CD4-positive, alpha-beta T cell (primary cell): ENCODE results near the gene GDPD5. TPM values are rescaled to one million over a fixed set of nuclear protein-coding genes. Genes with fewer than 3 reads are reported as not detected.

Experiments used
- ATAC-seq: fragments of 200-7000 bp; cut with Tn5 transposase; one replicate; pipeline ENCODE4 v1.10.0; 2022; ENCODE audit warnings: mild to moderate bottlenecking; ENCODE audit not compliant: poor library complexity
- CTCF ChIA-PET: fragments of 350-600 bp; sonication (Branson Sonifier 250); formaldehyde crosslinking; loops from one replicate; lab custom pipeline; 2021; ENCODE audit warnings: antibody characterized with exemption, inconsistent platforms; lab: Charles Lee
- POLR2A ChIA-PET: fragments of 350-600 bp; sonication (Branson Sonifier 250); formaldehyde crosslinking; loops from one replicate; lab custom pipeline; 2021; ENCODE audit warnings: antibody characterized with exemption, inconsistent platforms; lab: Charles Lee
- DNase-seq, 14 experiments: peaks; one replicate each; pipeline ENCODE4 v3.0.0-alpha.2; 2013 to 2020; ENCODE audit warnings: mixed read lengths in 2 of 14
- H3K27ac ChIP-seq, 2 donors: one replicate each; pipeline versions ENCODE4 v1.5.1 to v1.7.0; 2013; ENCODE audit warnings: low read length in 2 of 2, low read depth in 1 of 2, mild to moderate bottlenecking in 1 of 2
- H3K27me3 ChIP-seq, 2 experiments: 1 replicate in 1 of 2; 2 replicates in 1 of 2; pipeline versions ENCODE4 v1.6.1 to v1.7.0; 2013; ENCODE audit warnings: low read length in 2 of 2, control low read depth in 1 of 2, mild to moderate bottlenecking in 1 of 2, moderate library complexity in 1 of 2; ENCODE audit not compliant: insufficient read depth in 2 of 2, control insufficient read depth in 1 of 2
- H3K36me3 ChIP-seq: one replicate; pipeline ENCODE4 v1.6.1; 2013; ENCODE audit warnings: low read length, control low read depth; ENCODE audit not compliant: insufficient read depth
- H3K4me1 ChIP-seq: one replicate; pipeline ENCODE4 v1.6.1; 2013; ENCODE audit warnings: low read length, control low read depth; ENCODE audit not compliant: insufficient read depth
- H3K4me3 ChIP-seq: one replicate; pipeline ENCODE4 v1.5.1; 2013; ENCODE audit warnings: mild to moderate bottlenecking, low read length, moderate library complexity
- H3K9me3 ChIP-seq, 2 experiments: 1 replicate in 1 of 2; 2 replicates in 1 of 2; pipeline versions ENCODE4 v1.6.1 to v1.7.0; 2013; ENCODE audit warnings: low read length in 2 of 2, mild to moderate bottlenecking in 2 of 2, control low read depth in 1 of 2, moderate library complexity in 1 of 2; ENCODE audit not compliant: control insufficient read depth in 1 of 2, insufficient read depth in 1 of 2
- H3K27ac Mint-ChIP-seq: one replicate; pipeline ENCODE4 v1.8.0; 2020; ENCODE audit warnings: mixed read lengths
- H3K27me3 Mint-ChIP-seq: one replicate; pipeline ENCODE4 v1.8.0; 2021; ENCODE audit warnings: mixed read lengths
- H3K36me3 Mint-ChIP-seq: one replicate; pipeline ENCODE4 v1.8.0; 2021; ENCODE audit warnings: low read depth, mixed read lengths
- H3K4me1 Mint-ChIP-seq: one replicate; pipeline ENCODE4 v1.8.0; 2021; ENCODE audit warnings: low read depth, mixed read lengths
- H3K4me3 Mint-ChIP-seq: one replicate; pipeline ENCODE4 v1.8.0; 2020; ENCODE audit warnings: mild to moderate bottlenecking, mixed read lengths
- H3K9me3 Mint-ChIP-seq: one replicate; pipeline ENCODE4 v1.8.0; 2020; ENCODE audit warnings: mixed read lengths
- intact Hi-C, 2 experiments: fragments of 100-400 bp; cut with DNase I in 1 of 2; cut with micrococcal nuclease in 1 of 2; formaldehyde crosslinking; loops; one replicate each; pipeline versions ENCODE4 v1.15.1 to v1.9.0; 2023 to 2025; cut with DNase I, micrococcal nuclease
- total RNA-seq, 174 experiments: library from RNA in 2 of 174; stranded (reverse) in 2 of 174; gene quantifications; one replicate each; pipeline ENCODE4 v1.2.3 and lab custom pipeline; 2021 to 2026
- TF ChIP-seq, protein P1 (sequence below): fragments of 200-600 bp; IDR thresholded peaks from one replicate; pipeline ENCODE4 v1.8.0; 2022; ENCODE audit warnings: antibody characterized with exemption, mild to moderate bottlenecking

Gene GDPD5
- total RNA-seq, 2 experiments from 2014 or later: 91.6 to 101 TPM

DNA sequence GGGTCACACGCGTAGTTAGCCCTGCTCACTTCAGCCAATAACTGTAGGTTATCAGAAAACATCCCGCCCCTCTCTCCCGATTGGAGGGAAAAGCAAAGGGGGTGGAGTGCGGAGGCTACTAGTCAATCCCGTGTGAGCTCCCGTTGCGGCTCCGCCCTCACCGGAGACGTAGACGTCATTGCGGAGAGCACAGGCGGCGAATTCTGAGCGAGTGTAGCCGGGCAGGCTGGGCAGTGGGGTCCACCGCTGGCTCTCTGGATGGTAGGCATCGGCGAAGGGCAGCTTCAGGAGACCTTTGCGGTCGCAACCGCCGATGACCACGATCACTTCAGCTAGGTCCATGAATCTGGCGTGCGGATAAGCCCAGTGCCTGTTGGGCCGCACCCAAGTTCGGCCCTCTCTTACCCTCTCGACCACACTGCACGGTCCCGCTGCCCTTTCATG, 97.4 kb downstream of the GDPD5 start:
- H3K36me3 Mint-ChIP-seq: peaks cover 6% of the 10 kb centered on the region
- H3K4me3 ChIP-seq: peak overlapping the region; percentile 33
- H3K36me3 ChIP-seq: peaks cover 4% of the 10 kb centered on the region
- intact Hi-C loops: no loop called here
- no peak overlapping the region for H3K27ac ChIP-seq
- H3K9me3 Mint-ChIP-seq: no peaks in the 10 kb centered on the region
- H3K4me1 ChIP-seq: peaks cover 30% of the 10 kb centered on the region
- H3K4me1 Mint-ChIP-seq: peaks cover 30% of the 10 kb centered on the region
- DNase-seq (peak; percentile 23 to 89 (median 50)), ATAC-seq (peak; percentile 73)
- peaks cover 50% of the 10 kb centered on the region for H3K27me3 Mint-ChIP-seq
- TF ChIP-seq, protein P1, sequence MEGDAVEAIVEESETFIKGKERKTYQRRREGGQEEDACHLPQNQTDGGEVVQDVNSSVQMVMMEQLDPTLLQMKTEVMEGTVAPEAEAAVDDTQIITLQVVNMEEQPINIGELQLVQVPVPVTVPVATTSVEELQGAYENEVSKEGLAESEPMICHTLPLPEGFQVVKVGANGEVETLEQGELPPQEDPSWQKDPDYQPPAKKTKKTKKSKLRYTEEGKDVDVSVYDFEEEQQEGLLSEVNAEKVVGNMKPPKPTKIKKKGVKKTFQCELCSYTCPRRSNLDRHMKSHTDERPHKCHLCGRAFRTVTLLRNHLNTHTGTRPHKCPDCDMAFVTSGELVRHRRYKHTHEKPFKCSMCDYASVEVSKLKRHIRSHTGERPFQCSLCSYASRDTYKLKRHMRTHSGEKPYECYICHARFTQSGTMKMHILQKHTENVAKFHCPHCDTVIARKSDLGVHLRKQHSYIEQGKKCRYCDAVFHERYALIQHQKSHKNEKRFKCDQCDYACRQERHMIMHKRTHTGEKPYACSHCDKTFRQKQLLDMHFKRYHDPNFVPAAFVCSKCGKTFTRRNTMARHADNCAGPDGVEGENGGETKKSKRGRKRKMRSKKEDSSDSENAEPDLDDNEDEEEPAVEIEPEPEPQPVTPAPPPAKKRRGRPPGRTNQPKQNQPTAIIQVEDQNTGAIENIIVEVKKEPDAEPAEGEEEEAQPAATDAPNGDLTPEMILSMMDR: no peak
- POLR2A ChIA-PET: interaction anchor here (0.7 to 1.3 kb wide), 2 partner anchors 28 to 167 kb away, joined by 3 to 4 read pairs; no protein-coding TSS in a partner anchor
- peaks cover 0 to 15% of the 10 kb centered on the region in 2 experiments for H3K9me3 ChIP-seq
- H3K4me3 Mint-ChIP-seq: peak overlapping the region; percentile 84
- peak overlapping the region; percentile 77 for H3K27ac Mint-ChIP-seq
- CTCF ChIA-PET: no interaction called here
- H3K27me3 ChIP-seq: peaks cover 32 to 36% of the 10 kb centered on the region in 2 experiments

DNA sequence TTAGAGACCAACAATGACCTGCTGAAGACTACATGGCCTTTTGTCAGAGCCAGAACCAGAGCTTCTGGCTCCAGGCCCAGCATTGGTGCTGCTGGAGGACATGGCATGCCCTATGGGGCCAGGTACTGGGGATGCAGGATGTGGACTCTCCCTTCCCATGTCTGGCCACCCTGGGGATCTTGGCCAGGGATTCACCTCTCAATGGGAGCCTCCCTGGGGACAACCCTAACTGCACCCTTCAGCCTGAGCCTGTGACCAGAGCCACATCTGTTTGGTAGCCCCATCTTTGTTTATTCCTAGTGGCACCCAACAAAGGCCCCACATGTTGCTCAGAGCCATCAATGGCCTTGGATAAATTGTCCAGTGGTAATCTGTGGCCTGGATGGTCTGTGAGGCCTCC, 98.6 kb downstream of the GDPD5 start:
- intact Hi-C loops: no loop called here
- no peak overlapping the region for H3K27ac Mint-ChIP-seq
- CTCF ChIA-PET: interaction anchor here (2.4 kb wide), 1 partner anchor 19 kb away, joined by 6 read pairs; no protein-coding TSS in a partner anchor

DNA sequence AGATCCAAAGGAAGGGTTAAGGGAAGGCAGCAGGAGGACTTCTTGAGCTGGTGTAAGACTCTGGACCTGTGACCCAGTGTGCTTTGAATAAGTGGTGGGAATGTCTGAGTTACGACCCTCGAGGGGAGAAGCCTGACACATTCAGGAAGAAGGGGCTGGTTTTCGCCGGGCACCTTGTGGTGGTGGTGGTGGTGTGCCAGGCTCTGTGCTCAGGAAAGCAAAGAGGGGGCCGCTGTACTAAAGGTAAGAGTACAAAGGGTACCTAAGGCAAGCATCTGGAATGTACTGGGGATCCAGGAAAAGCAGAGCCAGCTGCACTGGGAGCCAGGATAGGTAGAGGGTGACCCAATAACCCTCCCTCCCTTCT, 99.0 kb downstream of the GDPD5 start:
- intact Hi-C loops: no loop called here
- H3K27me3 ChIP-seq: peaks cover 17 to 20% of the 10 kb centered on the region in 2 experiments
- no peak overlapping the region for H3K27ac ChIP-seq
- Mint-ChIP-seq H3K27ac (no peak overlapping the region), H3K27me3 (peaks cover 34% of the 10 kb centered on the region), H3K9me3 (no peaks in the 10 kb centered on the region), H3K4me3 (no peak overlapping the region), H3K36me3 (peaks cover 17% of the 10 kb centered on the region), H3K4me1 (peaks cover 30% of the 10 kb centered on the region)
- peaks cover 16% of the 10 kb centered on the region for H3K36me3 ChIP-seq
- ChIA-PET CTCF (interaction anchor here (2.4 kb wide), 1 partner anchor 19 kb away, joined by 6 read pairs; no protein-coding TSS in a partner anchor), POLR2A (no interaction called here)
- DNase-seq (no peak), ATAC-seq (no peak)
- H3K9me3 ChIP-seq: peaks cover 0 to 11% of the 10 kb centered on the region in 2 experiments
- H3K4me1 ChIP-seq: peaks cover 26% of the 10 kb centered on the region
- no peak overlapping the region for H3K4me3 ChIP-seq
- TF ChIP-seq, protein P1: no peak

More for the DNA sequence above, 98.6 kb downstream of the GDPD5 start:
- DNase-seq (no peak), ATAC-seq (no peak)
- no peak overlapping the region for H3K4me3 Mint-ChIP-seq
- TF ChIP-seq, protein P1: no peak
- Histone ChIP-seq H3K4me3 (no peak overlapping the region), H3K27ac (no peak overlapping the region), H3K27me3 (peaks cover 22 to 24% of the 10 kb centered on the region in 2 experiments), H3K4me1 (peaks cover 28% of the 10 kb centered on the region), H3K9me3 (peaks cover 0 to 15% of the 10 kb centered on the region in 2 experiments), H3K36me3 (peaks cover 15% of the 10 kb centered on the region)
- H3K9me3 Mint-ChIP-seq: no peaks in the 10 kb centered on the region
- POLR2A ChIA-PET: interaction anchor here (1.3 kb wide), 1 partner anchor 166 kb away, joined by 3 read pairs; no protein-coding TSS in a partner anchor
- H3K4me1 Mint-ChIP-seq: peaks cover 30% of the 10 kb centered on the region
- H3K27me3 Mint-ChIP-seq: peaks cover 39% of the 10 kb centered on the region
- H3K36me3 Mint-ChIP-seq: peaks cover 13% of the 10 kb centered on the region
